Activated naive CD4-positive, alpha-beta T cell treated with anti-CD3 and anti-CD28 coated beads, Interleukin-2, amount 50 U/mL, for 16 hours (primary cell): ENCODE data around the gene CRYGS.
A peak's percentile ranks its signal among the peaks of the same experiment; 100 is the strongest.
"Not testable (repeated sequence)": the region's sequence is repeated elsewhere in the genome, so short reads cannot be mapped to it uniquely, and the experiment has no call there.

Experiments
- DNase-seq: peaks from one replicate; pipeline ENCODE4 v3.0.0-alpha.2; 2020

The CRYGS gene

DNA sequence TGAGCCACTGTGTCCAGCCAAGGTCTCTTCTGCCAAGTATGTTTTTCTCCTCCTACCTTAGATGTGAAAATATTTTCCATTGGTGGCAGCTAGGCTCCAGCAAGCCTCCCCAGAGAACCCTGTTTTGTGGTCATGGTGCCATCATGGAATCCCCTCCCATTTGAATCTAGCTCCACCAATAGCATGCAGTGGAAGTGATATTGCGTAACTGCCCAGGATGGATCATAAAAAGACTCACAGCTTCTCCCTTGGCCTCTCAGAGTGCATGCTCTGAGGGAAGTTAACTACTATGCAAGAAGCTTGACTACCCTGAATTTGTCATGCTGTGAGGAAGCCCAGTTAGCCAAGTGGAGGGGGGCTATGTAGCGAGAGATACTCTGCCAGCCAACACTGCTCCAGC lies 27.5 kb downstream of the CRYGS start:
- no peak for DNase-seq

DNA sequence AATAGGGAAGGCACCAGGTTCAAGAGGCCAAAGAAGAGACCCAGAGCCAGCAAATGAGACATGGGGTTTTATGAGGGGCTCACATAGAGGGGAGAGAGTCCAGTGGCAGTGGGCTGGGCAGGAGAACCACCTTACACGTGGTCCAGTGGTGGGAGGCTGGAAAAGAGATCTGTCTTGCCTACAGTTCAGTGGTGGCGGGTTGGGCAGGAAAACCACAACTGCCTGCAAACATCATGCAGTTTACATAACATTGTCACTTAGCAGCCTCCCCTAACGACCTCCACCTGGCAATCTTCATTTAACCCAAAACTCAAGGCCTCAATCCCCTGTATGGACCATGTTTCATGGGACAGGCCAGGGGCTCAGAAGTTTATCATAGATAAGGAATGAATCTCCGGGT lies 29.1 kb downstream of the CRYGS start:
- no peak for DNase-seq

DNA sequence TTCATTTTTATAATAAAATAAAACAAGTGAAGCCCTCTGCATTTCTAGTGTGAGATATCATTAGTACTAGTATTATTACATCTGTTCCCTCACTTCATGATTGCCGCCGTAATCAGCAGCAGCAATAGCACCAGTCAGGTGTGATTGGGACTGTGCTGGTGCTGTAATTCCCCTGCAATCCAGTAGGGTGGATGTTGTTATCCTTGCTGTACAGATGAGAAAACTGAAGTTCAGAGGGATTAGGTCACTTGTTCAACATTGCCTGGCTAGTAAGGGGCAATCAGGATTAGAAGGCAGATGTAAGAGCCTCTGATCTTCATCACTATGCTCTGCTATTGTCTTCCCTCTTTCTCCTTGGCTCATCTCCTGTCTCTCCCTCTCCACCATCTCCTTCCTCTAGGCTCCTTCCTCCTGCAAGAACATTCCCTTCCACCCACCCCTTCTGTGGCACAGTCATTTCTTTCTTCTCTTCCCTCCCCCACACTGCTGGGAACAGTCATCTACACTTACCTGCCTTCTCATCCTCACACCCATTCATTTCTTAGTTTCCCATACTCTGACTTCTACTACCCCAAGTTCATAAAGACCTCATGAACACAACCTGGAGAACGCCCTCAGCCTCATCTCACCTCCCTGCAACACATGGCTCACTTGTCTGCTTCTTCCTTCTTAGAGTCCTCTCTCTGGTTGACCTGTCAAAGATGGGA lies 29.7 kb downstream of the CRYGS start:
- DNase-seq = no peak

DNA sequence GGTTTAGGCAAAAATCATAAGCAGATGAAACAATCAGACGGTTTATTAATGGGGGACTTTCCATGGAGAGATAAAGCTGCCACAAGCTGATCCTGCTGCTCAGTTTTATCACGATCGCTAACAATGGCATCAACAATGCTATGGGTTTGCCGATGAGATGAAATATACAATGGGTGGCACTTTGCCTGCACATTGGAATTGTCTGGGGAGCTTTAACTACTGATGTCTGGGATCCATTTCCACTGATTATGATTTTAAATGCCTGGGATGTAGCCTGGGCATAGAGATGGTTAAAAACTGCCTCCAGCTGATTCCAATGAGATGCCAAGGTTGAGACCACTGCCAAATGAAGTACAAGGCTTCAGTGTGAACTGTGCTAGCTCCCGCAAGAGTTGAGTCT lies 30.8 kb downstream of the CRYGS start:
- DNase-seq = no peak

DNA sequence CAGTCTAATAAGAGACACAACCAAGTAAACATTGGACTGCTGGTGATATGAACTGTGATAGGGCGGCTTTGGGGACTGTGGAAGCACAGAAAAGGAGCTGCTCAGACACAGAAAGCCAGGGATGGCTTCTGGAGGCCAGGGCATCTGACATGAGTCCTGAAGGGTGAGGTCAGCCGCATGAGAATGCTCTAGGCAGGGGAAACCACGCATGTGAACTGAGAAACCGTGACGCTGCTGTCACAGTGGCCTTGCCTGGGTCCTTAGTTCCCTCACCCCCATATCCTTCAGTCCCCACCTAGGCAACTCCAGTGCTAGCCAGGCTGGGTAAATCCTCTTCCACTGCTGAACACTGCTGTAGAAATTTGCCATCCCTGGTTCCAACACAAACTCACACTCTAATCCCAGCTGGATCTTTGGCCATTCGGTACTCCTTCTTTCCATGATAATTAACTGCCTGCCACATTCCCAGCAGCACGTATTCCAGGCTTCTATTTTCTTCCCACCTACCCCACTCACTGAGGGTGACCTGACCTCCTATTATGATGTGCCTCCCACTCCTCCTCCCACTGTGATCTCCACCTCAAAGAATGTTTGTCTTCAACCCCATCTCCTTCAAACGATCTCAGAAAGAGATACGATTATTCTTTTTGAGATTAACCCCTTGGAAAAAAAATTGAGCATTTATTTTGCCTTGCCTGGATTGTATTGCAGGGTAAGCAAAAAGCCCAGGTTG lies 31.4 kb downstream of the CRYGS start:
- no peak for DNase-seq

DNA sequence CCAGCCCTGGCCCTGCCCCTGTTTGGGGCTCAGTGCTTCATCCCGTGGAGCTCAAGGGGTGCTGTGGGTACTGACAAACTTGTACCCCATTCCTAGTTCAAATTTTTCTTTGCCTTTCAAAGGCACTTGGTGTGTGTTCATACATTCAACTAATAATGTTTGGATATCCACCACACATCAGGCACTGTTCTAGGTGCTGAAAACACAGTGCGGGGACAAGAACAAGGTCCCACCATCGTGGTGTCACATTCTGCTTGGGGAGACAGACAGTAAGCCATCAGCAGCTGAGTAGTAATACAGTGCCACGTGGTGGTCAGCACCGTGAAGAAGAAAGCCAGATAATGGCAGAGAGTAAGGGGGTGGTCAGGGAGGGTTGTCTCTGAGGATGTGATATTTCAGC lies 32.5 kb downstream of the CRYGS start:
- DNase-seq = no peak

DNA sequence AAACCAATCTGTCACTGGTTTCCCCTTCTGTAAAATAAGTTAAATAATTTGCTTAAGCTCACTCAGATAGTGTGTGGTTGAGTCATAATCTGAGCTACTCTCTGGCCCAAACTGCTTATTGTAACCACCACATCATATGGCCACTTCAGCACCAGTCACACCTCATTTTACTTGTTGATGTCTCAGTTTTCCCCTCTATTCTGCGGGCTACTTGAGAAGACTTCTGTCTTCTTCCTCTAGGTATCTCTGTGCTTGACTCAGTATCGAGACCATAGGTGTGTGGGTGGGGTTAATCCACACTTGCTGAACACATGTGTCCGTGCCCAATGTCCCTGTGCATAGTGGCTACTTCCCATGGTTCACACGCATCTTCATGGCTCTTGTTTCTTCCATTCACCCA lies 32.9 kb downstream of the CRYGS start:
- DNase-seq = no peak

DNA sequence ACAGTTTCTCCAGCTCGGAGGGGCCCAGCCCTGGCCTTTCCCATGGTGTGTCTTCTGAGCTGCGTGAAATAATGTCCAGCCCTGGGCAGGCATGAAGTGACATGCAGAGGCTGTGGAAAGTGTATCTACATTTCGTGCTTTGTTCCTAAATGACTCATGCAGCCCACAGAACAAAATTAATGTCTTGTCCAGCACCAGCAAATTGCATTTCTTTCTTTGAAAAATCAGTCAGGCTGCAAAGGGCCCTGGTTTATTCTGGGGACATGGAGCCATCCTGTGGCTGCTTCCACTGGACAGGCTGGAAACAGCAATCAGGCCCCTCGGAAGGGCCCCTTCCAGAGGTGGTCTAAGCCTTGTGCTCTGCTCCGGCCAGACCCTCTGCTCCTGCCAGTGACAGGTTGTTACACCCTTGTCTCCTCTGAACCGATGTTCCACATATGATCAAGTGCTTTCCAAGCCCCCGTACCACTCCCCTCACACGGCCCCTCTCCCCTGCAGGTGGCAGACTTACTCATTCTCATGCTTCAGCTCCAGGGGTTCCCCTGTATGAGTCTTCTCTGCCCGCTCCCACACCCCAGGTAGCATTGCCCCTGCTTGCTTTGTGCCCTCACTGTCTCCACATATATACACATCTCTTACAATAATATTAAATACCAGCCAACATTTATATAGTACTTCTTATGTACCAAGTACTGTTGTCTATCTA lies 33.7 kb downstream of the CRYGS start:
- no peak for DNase-seq

DNA sequence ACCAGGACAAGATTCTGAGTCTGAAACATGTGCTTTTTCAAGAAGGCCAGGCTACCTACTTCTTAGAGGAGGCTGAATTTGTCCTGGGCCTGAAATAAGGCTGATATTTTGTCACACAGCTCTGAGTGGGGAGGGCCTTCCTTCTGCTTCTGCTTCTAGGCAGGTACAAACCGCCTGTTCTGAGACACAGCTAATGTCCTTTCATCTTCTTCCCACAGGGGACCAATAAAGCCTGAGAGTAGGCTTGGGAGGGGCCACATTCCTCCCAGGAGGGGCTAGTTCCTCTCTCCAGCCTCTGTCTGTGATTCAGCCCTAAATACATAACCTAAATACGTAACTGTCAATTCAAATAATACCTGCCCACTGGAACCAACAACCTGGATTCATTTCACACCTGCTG lies 34.8 kb downstream of the CRYGS start:
- DNase-seq = no peak

DNA sequence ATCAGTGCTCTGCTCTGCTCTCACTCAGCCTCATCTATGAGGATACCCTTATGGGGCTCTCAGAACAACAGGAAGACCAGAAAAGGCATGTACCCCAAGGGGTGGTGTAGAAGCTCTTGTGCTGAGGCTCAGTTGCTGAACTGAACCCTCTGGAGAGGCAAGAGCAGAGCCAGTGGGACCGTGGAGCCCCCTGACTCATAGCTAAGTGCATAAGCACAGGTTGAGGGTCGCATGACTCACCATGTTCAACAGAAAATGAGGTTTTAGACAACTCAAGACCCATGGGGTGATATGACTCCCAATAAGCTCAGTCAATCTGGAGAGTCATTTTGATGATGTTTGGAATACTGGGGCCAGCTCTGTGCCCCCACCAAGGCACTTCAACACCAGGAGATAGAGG lies 37.3 kb downstream of the CRYGS start:
- peak; percentile 22 for DNase-seq

DNA sequence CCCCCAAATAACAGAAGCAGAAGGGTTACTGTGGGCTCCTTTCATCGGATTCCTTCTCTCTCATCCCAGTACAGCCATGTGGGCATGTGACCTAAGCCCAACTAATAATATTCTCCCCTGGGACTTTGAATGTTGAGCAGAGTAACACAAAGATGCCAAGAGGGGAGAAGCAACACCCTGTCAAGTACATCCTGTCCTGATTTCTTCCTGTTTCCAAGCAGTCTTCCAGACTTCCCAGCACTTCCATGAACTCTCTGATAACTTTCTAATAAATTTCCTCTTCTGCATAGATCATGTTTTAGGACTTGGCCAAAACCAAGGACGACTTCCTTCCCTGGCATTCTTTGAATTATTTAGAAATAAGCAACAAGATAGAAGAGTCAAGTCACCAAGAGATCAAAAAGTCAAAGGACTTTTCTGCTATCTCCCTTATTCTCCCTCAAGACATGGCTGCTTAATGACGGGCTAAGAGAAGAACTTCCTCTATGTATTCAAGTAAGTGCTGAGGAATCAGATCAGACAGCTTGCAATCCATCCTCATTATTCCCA lies 37.9 kb downstream of the CRYGS start:
- no peak for DNase-seq

DNA sequence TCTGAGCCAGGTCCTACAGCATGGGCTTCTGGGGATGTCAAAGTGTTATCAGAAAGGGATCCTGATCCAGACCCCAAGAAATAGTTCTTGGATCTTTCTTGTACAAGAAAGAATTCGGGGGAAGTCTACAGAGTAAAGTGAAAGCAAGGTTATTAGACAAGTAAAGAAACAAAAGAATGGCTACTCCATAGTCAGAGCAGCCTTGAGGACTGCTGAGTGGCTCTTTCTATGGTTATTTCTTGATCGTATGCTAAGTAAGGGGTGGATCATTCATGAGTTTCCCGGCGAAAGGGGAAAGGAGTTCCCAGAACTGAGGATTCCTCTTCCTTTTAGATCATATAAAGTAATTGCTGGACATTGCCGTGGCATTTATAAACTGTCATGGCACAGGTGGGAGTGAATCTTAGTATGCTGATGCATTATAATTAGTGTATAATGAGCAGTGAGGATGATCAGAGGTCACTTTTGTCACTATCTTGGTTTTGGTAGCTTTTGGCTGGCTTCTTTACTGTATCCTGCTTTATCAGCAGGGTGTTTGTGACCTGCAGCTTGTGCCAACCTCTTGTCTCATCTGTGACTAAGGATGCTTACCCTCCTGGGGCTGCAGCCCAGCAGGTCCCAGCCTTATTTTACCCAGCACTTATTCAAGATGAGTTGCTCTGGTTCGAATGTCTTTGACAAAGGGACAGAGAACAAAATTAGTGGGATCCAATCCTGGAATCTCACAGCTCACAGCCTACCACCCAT lies 41.0 kb downstream of the CRYGS start:
- DNase-seq = no peak

DNA sequence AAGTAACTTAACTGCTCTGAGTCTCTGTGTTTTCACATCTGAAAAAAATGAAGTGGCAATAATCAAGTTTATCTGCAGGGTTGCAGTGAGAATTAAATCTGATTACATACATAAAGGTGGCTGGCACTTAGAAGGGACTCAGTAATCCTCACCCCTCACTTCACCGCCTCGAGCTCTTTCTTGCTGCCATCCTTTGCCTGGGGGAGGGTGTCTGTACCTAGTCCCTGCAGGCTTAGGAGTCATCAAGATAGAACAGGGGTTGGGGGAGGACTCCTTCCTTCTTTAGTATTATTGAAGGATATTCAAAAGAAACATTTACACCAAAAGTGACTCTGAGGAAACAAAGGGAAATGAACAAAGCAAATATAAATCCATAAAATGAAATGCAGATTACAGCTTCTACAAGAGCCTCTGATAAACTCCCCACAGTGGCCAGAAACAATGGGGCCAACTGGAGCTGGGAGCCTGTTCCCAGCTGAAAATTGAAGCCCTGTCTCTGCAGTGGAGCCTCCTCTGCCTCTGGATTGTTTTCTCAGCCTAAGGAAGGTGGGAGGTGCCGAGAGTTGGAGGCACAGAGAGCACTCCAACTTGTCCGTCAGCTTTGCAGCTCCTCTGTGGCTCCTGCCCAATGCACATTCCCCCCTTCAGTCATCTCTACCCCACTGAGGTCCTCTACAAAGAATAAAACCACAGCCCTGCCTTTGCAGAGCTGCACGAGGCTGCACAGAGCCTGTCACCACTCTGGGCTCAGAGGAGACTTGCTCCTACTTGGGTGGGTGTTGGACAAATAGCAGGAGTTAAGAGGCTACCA lies 41.8 kb downstream of the CRYGS start:
- DNase-seq = no peak

DNA sequence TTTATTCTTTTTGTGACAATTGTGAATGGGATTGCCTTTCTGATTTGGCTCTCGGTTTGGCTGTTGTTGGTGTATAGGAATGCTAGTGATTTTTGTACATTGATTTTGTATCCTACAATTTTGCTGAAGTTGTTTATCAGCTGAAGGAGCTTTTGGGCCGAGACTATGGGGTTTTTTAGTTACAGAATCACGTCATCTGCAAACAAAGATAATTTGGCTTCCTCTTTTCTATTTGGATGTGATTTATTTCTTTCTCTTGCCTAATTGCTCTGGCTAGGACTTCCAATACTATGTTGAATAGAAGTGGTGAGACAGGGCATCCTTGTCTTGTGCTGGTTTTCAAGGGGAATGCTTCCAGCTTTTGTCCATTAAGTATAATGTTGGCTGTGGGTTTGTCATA lies 44.2 kb downstream of the CRYGS start:
- not testable (repeated sequence) for DNase-seq

DNA sequence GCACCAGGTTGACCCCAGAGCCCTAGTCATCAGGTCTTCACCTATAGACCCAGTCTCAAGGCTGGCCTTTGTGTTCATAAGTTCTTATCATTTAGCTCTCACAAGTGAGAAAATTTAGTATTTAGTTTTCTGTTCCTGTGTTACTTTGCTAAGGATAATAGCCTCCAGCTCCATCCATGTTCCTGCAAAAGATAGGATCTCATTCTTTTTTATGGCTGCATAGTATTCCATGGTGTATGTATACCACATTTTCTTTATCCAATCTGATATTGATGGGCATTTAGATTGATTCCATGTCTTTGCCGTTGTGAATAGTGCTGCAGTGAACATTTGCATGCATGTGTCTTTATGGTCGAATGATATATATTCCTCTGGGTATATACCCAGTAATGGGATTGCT lies 46.2 kb downstream of the CRYGS start:
- not testable (repeated sequence) for DNase-seq

DNA sequence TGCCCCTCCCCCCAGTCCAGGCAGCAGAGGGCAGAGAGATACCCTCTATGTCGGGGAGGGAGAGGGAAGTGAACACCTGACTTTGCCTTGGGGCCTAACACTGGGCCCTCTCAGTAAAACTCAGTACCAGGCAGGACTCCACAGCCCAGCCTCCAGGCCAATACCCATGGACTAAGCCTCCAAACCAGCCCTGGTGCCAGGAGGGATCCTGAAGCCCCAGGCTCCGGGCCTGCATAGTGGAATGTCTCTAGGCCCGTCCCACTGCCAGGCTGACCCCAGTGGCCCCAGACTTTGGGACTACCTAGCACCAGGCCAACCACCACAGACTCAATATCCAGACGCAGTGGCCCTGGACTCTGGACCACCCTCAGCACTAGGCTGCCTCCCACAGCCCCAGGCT lies 46.6 kb downstream of the CRYGS start:
- DNase-seq = no peak

DNA sequence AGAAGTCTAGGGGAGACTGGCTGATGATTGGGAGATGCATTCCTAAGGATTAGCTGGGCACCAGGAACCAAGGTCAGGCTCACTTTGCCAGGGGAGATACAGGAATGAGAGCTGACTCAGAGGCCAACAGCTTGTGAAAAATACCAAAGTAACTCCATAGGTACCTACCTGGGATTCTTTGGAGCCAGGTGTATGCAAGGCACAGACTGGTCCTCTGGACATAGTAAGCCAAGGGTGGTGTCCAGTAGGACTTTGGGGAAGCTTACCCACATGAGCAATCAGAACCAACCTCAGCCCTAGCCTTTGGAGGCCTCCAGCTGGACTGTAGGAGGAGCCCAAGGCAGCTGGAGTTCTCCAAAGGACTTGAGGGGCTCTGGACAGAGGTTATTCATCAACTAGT lies 47.5 kb downstream of the CRYGS start:
- DNase-seq = no peak

DNA sequence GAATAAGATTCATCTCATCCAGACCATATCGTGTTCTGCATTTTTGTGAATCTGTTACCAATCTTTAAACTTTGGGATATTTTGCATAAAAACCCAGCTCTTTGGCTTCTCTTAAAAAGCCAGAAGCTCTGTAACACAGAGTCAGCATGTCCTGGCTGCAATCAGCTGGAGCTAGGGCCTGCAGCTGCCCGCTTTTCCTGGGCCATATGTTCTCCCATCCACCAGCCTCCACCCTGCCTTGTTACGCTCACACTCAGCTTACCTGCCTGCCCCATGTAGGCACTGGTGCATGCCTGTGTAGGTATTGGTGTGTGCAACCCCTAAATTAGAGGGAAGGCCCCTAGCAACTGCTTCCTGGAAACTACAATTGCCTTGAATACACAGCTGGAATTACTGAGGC lies 48.2 kb downstream of the CRYGS start:
- DNase-seq = no peak

DNA sequence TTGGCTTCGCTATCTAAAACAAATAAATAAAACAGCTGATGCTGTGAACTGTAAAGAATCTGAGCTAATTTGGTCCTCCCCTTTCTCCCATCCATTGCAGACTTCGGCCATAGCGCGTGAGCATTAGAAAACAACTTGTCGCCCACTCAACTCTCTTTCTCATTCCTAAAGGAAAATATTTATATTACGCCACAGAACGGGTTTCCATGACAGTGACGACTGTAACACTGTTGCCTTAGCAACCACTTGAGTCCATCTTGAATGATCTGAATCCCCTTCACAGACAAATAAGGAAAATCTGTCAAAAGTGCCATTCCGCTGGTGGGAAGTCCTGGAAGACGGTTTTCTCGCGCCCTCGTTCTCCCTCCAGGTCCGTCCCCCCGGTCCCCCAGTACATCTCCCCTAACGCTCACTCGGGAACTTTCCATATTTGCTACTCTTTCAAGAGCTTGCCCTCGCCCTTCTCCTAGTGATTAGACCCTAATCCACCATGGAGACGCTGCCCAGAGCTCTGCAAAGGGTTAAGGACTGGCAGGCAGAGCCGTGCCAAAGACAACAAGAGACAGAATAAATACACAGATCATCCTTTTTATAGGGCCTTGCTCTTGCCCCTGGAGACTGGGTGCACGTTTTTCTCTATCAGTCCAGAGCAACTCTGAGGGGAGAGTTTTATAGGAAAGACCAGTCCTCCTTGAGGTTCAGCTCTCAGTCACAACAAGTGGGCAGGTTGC lies 50.5 kb downstream of the CRYGS start:
- DNase-seq = no peak

DNA sequence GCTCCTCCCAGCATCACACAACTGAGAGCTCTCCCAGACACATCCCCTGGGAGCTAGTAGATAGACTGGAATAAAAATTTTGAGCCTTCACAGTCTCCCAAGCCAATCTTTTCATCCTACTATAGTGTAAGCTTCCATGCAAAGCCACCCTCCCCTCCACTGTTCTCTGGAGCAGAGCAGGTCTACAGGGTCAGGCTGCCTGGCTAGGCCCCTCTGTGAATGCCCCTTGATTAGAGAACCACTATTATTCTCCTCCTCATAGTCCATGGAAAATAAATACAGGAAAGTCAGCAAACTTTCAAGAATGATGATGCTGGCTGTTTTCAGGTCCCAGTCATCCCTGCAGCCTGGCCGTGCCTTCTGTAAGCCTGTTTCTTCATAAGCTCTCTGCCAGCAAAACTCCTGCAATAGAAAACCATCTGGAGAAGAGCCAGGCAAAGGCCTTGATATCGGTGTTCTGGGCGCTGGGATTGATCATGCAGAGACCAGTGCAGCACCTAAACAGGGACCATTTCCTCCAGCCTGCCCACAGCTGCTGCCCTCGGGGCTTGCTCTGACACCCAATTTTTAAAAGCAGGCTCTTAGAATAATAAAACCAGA lies 51.7 kb downstream of the CRYGS start:
- DNase-seq = no peak

DNA sequence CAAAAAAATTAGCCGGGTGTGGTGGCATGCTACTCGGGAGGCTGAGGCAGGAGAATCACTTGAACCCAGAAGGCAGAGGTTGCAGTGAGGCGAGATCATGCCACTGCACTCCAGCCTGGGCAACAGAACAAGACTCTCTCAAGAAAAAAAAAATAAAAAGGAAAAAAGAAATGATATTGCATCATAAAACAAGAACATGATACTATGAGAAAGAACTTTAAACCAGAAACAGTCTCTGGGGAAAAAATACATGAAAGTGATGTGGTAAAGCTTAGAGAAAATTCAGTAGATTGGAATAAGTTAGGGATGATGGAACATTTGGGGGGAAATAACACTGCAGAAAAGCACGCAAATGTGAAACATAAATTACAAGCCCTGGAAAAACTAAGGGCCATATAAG lies 54.7 kb downstream of the CRYGS start:
- no peak for DNase-seq
